ENCODE data around the gene DDX23. TPM values are rescaled to one million over a fixed set of nuclear protein-coding genes. Genes with fewer than 3 reads are reported as not detected.
"Not testable (repeated sequence)": the region's sequence is repeated elsewhere in the genome, so short reads cannot be mapped to it uniquely, and the experiment has no call there.

DDX23 gene
- total and polyA plus RNA-seq, 5 donors = 21.3 to 38.9 (median 34.8) TPM

DNA sequence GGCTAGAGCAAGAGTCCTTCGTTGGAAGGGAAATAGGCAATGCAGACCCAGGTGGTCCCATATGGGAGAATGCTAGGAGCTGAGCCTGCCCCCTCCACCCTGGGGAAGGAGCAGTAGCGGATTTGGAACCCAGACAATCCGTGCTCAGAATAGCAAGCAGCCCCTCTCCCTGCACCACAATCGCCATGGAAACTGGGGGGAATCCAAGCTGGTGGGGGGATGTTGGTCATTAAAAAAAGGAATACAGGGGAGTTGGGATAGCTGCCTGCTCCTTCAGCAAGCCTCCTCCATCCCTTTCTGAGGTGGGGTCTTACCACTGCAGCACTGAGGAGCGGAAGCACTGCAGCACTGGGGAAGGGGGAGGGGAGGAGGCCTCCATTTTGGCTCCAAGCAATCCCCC lies 10.8 kb upstream of the DDX23 start:
- intact Hi-C loops (cut with DNase I) = no loop called here
- no peak for ATAC-seq
- Histone ChIP-seq H3K9me3 (ENCODE audit: control insufficient read depth, low read length) (no peaks in the 10 kb centered on the region), H3K27me3 (ENCODE audit: control insufficient read depth, insufficient read depth) (no peaks in the 10 kb centered on the region), H3K4me1 (ENCODE audit: control insufficient read depth, insufficient read depth, low read length) (no peaks in the 10 kb centered on the region), H3K27ac (ENCODE audit: low read length) (no peak overlapping the region), H3K4me3 (ENCODE audit: low read length) (no peak overlapping the region)
- WGBS = 64% methylated on average over 5 of the region's 5 CpGs
- DNase-seq = no peak

GRCh38 chr12:48861111-48861510 lies 9.1 kb upstream of the DDX23 start:
- ATAC-seq = no peak
- no peak for DNase-seq
- no peaks in the 10 kb centered on the region for H3K27me3 ChIP-seq (ENCODE audit: control insufficient read depth, insufficient read depth)
- H3K9me3 ChIP-seq (ENCODE audit: control insufficient read depth, low read length) = no peaks in the 10 kb centered on the region
- 32% methylated on average over 2 of the region's 2 CpGs for WGBS
- H3K4me3 ChIP-seq (ENCODE audit: low read length) = no peak overlapping the region
- H3K4me1 ChIP-seq (ENCODE audit: control insufficient read depth, insufficient read depth, low read length) = no peaks in the 10 kb centered on the region
- no peak overlapping the region for H3K27ac ChIP-seq (ENCODE audit: low read length)
- intact Hi-C loops (cut with DNase I) = no loop called here

- H3K27me3 ChIP-seq (ENCODE audit: control insufficient read depth, insufficient read depth); H3K4me1 ChIP-seq (ENCODE audit: control insufficient read depth, insufficient read depth, low read length); intact Hi-C loops (cut with DNase I); H3K27ac ChIP-seq (ENCODE audit: low read length); ATAC-seq; DNase-seq; H3K4me3 ChIP-seq (ENCODE audit: low read length); H3K9me3 ChIP-seq (ENCODE audit: control insufficient read depth, low read length): not testable (repeated sequence)
- 90% methylated on average over 5 of the region's 5 CpGs for WGBS
Measured at GRCh38 chr12:48860236-48860635, 8.3 kb upstream of the DDX23 start.

DNA sequence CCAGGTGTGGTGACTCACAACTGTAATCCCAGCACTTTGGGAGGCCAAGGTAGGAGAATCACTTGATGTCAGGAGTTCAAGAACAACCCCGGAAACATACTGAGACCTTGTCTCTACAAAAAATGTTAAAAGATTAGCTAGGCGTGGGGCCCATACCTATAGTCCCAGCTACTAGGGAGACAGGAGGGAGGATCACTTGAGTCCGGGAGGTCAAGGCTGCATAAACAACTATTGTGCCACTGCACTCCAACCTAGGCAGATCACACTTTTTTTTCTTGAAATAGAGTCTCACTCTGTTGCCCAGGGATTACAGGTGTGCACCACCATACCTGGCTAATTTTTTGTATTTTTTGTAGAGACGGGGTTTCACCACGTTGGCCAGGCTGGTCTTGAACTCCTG lies 7.6 kb upstream of the DDX23 start:
- H3K27ac ChIP-seq (ENCODE audit: low read length) = no peak overlapping the region
- DNase-seq = no peak
- no peak overlapping the region for H3K4me3 ChIP-seq (ENCODE audit: low read length)
- H3K4me1 ChIP-seq (ENCODE audit: control insufficient read depth, insufficient read depth, low read length) = no peaks in the 10 kb centered on the region
- intact Hi-C loops (cut with DNase I) = loop anchor here in 1 of 4 donors (5.0 kb wide), 1 partner anchor 33 kb away; no protein-coding TSS in a partner anchor
- no peaks in the 10 kb centered on the region for H3K27me3 ChIP-seq (ENCODE audit: control insufficient read depth, insufficient read depth)
- WGBS = 96% methylated on average over 5 of the region's 5 CpGs
- no peak for ATAC-seq
- no peaks in the 10 kb centered on the region for H3K9me3 ChIP-seq (ENCODE audit: control insufficient read depth, low read length)

- no peak overlapping the region for H3K27ac ChIP-seq (ENCODE audit: low read length)
- 82% methylated on average over 8 of the region's 8 CpGs for WGBS
- H3K4me3 ChIP-seq (ENCODE audit: low read length) = no peak overlapping the region
- no peaks in the 10 kb centered on the region for H3K27me3 ChIP-seq (ENCODE audit: control insufficient read depth, insufficient read depth)
- ATAC-seq = no peak
- no peaks in the 10 kb centered on the region for H3K4me1 ChIP-seq (ENCODE audit: control insufficient read depth, insufficient read depth, low read length)
- intact Hi-C loops (cut with DNase I) = loop anchor here in 1 of 4 donors (5.0 kb wide), 1 partner anchor 34 kb away; no protein-coding TSS in a partner anchor
- H3K9me3 ChIP-seq (ENCODE audit: control insufficient read depth, low read length) = no peaks in the 10 kb centered on the region
- DNase-seq = no peak
Measured at GRCh38 chr12:48858043-48858442, 6.1 kb upstream of the DDX23 start.

DNA sequence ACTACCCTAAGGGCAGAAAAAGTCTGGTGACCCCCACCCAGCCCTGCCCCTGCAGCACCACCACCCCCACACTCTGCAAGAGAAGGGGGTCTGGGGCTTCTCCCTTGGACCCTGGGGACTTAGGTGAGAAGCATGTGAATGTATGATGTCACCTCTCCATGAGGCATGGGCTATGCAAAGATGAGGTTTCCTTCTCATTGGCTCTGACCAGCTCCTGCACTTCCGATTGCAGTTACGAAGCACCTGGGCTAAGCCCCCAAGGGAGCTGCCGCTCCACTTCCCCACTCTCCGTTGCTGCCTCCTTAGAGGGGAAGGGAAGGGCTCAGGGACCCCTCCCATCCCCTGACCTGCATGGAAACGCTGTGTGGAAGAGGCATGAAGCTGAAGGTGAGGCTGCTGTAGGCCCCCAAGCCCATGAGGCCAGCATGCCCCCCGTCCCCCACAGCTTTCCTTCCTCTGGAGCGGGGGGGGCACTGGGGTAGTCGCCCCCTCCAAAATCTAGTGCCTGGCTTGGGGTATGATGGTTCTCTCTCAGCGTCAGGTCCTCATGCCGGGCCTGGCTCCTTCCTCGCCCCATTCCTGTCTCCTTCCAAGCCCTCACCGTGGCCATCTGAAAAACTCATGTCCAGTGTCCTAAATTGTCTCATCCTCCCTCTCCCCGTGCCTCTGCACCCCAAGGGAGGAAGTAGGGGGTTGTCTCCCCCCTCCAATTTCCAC lies 5.5 kb upstream of the DDX23 start:
- Histone ChIP-seq H3K4me3 (ENCODE audit: low read length) (no peak overlapping the region), H3K27me3 (ENCODE audit: control insufficient read depth, insufficient read depth) (no peaks in the 10 kb centered on the region), H3K4me1 (ENCODE audit: control insufficient read depth, insufficient read depth, low read length) (no peaks in the 10 kb centered on the region), H3K9me3 (ENCODE audit: control insufficient read depth, low read length) (no peaks in the 10 kb centered on the region), H3K27ac (ENCODE audit: low read length) (no peak overlapping the region)
- WGBS = 74% methylated on average over 13 of the region's 13 CpGs
- intact Hi-C loops (cut with DNase I) = loop anchor here in 1 of 4 donors (5.0 kb wide), 1 partner anchor 35 kb away; no protein-coding TSS in a partner anchor
- ATAC-seq = no peak
- no peak for DNase-seq

GRCh38 chr12:48856379-48856778 lies 4.4 kb upstream of the DDX23 start:
- no peak overlapping the region for H3K4me3 ChIP-seq (ENCODE audit: low read length)
- no peaks in the 10 kb centered on the region for H3K4me1 ChIP-seq (ENCODE audit: control insufficient read depth, insufficient read depth, low read length)
- ATAC-seq = no peak
- intact Hi-C loops (cut with DNase I) = loop anchor here in 1 of 4 donors (5.0 kb wide), 1 partner anchor 36 kb away; no protein-coding TSS in a partner anchor
- no peak for DNase-seq
- H3K27me3 ChIP-seq (ENCODE audit: control insufficient read depth, insufficient read depth) = no peaks in the 10 kb centered on the region
- 56% methylated on average over 2 of the region's 2 CpGs for WGBS
- no peaks in the 10 kb centered on the region for H3K9me3 ChIP-seq (ENCODE audit: control insufficient read depth, low read length)
- no peak overlapping the region for H3K27ac ChIP-seq (ENCODE audit: low read length)

DNA sequence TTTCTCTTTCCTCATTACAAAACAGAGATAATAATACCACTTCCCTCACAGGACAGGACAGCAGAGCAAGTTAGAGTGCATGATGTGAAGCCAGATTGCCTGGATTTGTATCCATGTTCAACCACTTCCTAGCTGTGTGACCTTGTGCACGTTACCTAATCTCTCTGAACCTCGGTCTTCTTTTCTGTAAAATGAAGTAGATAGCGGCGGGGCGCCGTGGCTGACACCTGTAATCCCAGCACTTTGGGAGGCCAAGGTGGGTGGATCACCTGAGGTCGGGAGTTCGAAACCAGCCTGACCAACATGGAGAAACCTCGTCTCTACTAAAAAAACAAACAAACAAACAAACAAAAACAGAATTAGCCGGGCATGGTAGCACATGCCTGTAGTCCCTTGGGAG lies 3.0 kb upstream of the DDX23 start:
- ATAC-seq; H3K4me3 ChIP-seq (ENCODE audit: low read length); H3K27me3 ChIP-seq (ENCODE audit: control insufficient read depth, insufficient read depth); H3K4me1 ChIP-seq (ENCODE audit: control insufficient read depth, insufficient read depth, low read length); DNase-seq; H3K27ac ChIP-seq (ENCODE audit: low read length); H3K9me3 ChIP-seq (ENCODE audit: control insufficient read depth, low read length): not testable (repeated sequence)
- 84% methylated on average over 10 of the region's 10 CpGs for WGBS
- intact Hi-C loops (cut with DNase I) = loop anchor here in 3 of 4 donors (5.0 kb wide), 4 partner anchors 32 to 142 kb away; partner anchors contain the start of gene DDN (in 1 of the 3)

- WGBS = 86% methylated on average over 4 of the region's 4 CpGs
- Histone ChIP-seq H3K4me3 (ENCODE audit: low read length) (no peak overlapping the region), H3K4me1 (ENCODE audit: control insufficient read depth, insufficient read depth, low read length) (no peaks in the 10 kb centered on the region), H3K27ac (ENCODE audit: low read length) (no peak overlapping the region), H3K27me3 (ENCODE audit: control insufficient read depth, insufficient read depth) (no peaks in the 10 kb centered on the region), H3K9me3 (ENCODE audit: control insufficient read depth, low read length) (no peaks in the 10 kb centered on the region)
- ATAC-seq (no peak), DNase-seq (no peak)
- intact Hi-C loops (cut with DNase I) = loop anchor here in 2 of 4 donors (5.0 kb wide), 3 partner anchors 33 to 143 kb away; partner anchors contain the start of gene DDN (in 1 of the 2)
Measured at GRCh38 chr12:48854488-48854887, 2.5 kb upstream of the DDX23 start.

DNA sequence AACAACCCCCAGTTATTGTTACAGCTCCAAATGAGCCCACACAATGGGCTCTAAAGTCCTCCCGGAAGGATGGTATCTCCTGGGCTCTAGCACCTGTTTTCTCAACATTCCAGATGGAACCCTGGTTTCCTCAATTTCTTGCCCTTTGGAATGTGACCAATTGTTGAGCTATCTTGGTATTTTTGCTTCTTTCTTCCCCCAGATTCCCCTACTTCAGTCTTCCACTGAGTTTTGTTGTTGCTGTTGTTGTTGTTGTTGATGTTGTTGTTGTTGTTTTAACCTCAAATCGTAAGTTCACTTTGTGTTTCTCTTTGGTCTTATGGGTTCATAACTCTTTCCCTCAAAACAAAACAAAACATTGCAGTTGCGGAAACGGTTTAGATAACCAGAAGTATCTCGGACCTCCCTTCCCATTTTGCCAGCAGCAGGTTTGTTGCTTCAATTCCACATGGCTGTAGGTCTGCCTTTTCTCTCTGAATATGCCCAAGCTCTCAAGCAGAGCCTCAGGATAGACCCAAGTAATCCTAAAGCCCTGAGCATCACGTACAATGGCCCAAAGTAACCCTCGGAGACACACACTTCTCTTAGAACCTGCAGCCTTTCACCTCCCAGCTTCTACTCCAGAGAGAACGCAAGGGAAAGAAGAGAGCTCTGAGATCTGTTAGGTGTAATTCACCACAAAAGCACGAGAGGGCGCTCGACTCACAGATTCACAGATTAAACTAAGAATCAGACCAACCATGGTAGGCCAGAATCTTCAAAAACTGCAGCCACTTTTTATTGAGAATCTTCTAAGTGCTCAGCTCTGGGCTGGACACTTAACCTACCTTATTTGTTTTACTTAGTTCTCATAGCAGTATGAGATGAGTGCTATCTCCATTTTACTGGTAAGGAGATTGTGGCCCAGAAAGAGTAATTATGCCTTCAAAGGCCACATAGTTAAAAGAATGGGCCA lies 1.0 kb upstream of the DDX23 start:
- no peaks in the 10 kb centered on the region for H3K9me3 ChIP-seq (ENCODE audit: control insufficient read depth, low read length)
- ATAC-seq (peak; percentile 53 to 67), DNase-seq (peak; percentile 79 to 87 (median 80))
- WGBS = under 1% methylated on average over 11 of the region's 11 CpGs
- H3K27ac ChIP-seq (ENCODE audit: low read length) = peak overlapping the region; percentile 93
- H3K4me3 ChIP-seq (ENCODE audit: low read length) = peak overlapping the region; percentile 51
- intact Hi-C loops (cut with DNase I) = loop anchor here in 3 of 4 donors (2.0 to 5.0 kb wide), 5 partner anchors 34 to 144 kb away; partner anchors contain the start of gene DDN (in 1 of the 3)
- H3K4me1 ChIP-seq (ENCODE audit: control insufficient read depth, insufficient read depth, low read length) = no peaks in the 10 kb centered on the region
- no peaks in the 10 kb centered on the region for H3K27me3 ChIP-seq (ENCODE audit: control insufficient read depth, insufficient read depth)

GRCh38 chr12:48842021-48842420 lies 9.9 kb downstream of the DDX23 start:
- WGBS = 92% methylated on average over 29 of the region's 29 CpGs
- H3K27ac ChIP-seq (ENCODE audit: low read length); H3K4me1 ChIP-seq (ENCODE audit: control insufficient read depth, insufficient read depth, low read length); H3K4me3 ChIP-seq (ENCODE audit: low read length); H3K27me3 ChIP-seq (ENCODE audit: control insufficient read depth, insufficient read depth); ATAC-seq; intact Hi-C loops (cut with DNase I); H3K9me3 ChIP-seq (ENCODE audit: control insufficient read depth, low read length): not testable (repeated sequence)
- peak in 1 of 3 donors; percentile 62 for DNase-seq

Measured in right cardiac atrium (tissue), 5 donors.